SU-DHL-6 (cell line): ENCODE measurements around the gene ROR1.
"Not testable (repeated sequence)": the region's sequence is repeated elsewhere in the genome, so short reads cannot be mapped to it uniquely, and the experiment has no call there.

Source experiments
- H2AFZ ChIP-seq: fragments of 200-600 bp; sonication (generic); 2 replicates; pipeline ENCODE4 v1.6.1; 2014; ENCODE audit warnings: low read depth, mild to moderate bottlenecking, moderate library complexity, mixed read lengths, antibody characterized with exemption, low read length; ENCODE audit not compliant: severe bottlenecking
- H3F3A ChIP-seq: fragments of 200-600 bp; shearing (Covaris generic); 2 replicates; pipeline ENCODE4 v1.6.0; 2016; ENCODE audit warnings: antibody characterized with exemption, mild to moderate bottlenecking; ENCODE audit not compliant: insufficient read depth
- H3K27ac ChIP-seq: fragments of 200-600 bp; sonication (generic); 2 replicates; pipeline ENCODE4 v1.5.1; 2016; ENCODE audit warnings: low read depth, mild to moderate bottlenecking, low read length, moderate library complexity, mixed read lengths
- H3K27me3 ChIP-seq: fragments of 200-600 bp; sonication (generic), shearing (Covaris generic); 2 replicates; pipeline ENCODE4 v1.6.0; 2014; ENCODE audit warnings: mild to moderate bottlenecking, low read length
- H3K36me3 ChIP-seq: fragments of 200-600 bp; sonication (generic); 2 replicates; pipeline ENCODE4 v1.6.1; 2014; ENCODE audit warnings: mild to moderate bottlenecking, low read length, mixed read lengths
- H3K4me2 ChIP-seq: fragments of 300-600, 200-600 bp; shearing (Covaris generic), sonication (generic); 2 replicates; pipeline ENCODE4 v1.6.0; 2014; ENCODE audit warnings: low read length, low read depth, mild to moderate bottlenecking; ENCODE audit not compliant: poor library complexity, severe bottlenecking
- H3K4me3 ChIP-seq: fragments of 200-600 bp; sonication (generic); 2 replicates; pipeline ENCODE4 v1.5.1; 2014; ENCODE audit warnings: antibody characterized with exemption, low read length, mild to moderate bottlenecking, mixed read lengths; ENCODE audit not compliant: insufficient read depth, poor library complexity, severe bottlenecking
- H3K79me2 ChIP-seq: fragments of 200-600 bp; sonication (generic); 2 replicates; pipeline ENCODE4 v1.6.1; 2014; ENCODE audit warnings: mild to moderate bottlenecking, low read length, moderate library complexity; ENCODE audit not compliant: insufficient read depth
- H3K9ac ChIP-seq: fragments of 200-600 bp; sonication (generic); 2 replicates; pipeline ENCODE4 v1.7.0; 2014; ENCODE audit warnings: mild to moderate bottlenecking, low read length
- H3K9me2 ChIP-seq: fragments of 200-600 bp; sonication (generic); replicated peaks from 2 replicates; pipeline ENCODE4 v1.6.1; 2014; ENCODE audit warnings: low read length; ENCODE audit not compliant: insufficient read depth
- H3K9me3 ChIP-seq: fragments of 200-600 bp; sonication (generic); 2 replicates; pipeline ENCODE4 v1.6.1; 2014; ENCODE audit warnings: low read length, mixed read lengths; ENCODE audit not compliant: insufficient read depth
- H4K20me1 ChIP-seq: fragments of 200-600 bp; sonication (generic); 2 replicates; pipeline ENCODE4 v1.6.1; 2014; ENCODE audit warnings: low read depth, mild to moderate bottlenecking, antibody characterized with exemption, low read length, moderate library complexity, mixed read lengths
- EZH2phosphoT487 ChIP-seq: fragments of 200-600 bp; sonication (generic), shearing (Covaris generic); conservative IDR thresholded peaks from 2 replicates; pipeline ENCODE4 v1.6.1; 2018; ENCODE audit warnings: mild to moderate bottlenecking, antibody characterized with exemption, low read length, moderate library complexity, mixed read lengths
- TF ChIP-seq, protein P1 (sequence below): fragments of 200-600 bp; sonication (generic); IDR thresholded peaks from one replicate; pipeline ENCODE4 v1.5.1; 2017; ENCODE audit warnings: antibody characterized with exemption, mild to moderate bottlenecking, low read length, moderate library complexity; ENCODE audit not compliant: insufficient read depth, poor library complexity, severe bottlenecking

Gene ROR1

DNA sequence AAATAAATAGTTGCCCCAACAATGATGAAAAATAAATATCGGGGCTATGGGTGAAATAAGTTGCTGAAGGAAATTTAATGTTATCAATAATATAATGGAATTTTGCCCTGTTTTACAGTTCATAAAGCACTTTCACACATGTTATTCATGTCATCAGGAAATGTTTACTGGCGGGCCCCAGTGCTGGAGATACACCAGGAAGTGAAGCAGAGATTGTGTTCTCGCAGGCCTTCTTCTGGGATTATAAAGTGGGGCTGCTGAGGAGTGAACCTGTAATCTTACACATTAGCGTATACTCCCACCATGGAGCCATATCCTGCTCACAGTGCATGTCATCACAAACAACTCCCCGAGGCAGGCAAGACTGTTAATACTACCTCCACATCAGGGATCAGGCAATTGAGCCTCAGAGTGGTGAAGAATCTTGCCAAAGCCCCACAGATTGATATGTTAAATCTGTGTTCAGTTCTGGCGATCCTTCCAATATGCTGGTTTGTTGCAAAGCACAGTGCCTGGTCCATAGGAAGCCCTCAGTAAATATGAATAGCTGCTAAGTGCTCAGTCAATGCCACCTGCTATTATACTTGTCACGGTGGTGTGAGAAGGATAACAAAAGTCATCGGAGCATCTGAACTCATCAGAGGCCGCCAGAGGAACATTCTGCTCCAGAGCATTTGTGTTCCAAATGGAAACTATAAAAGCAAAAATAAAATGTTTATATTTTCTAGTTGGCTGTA, 325.2 kb downstream of the ROR1 start:
- Histone ChIP-seq H3K36me3 (no peaks in the 10 kb centered on the region), H3K27ac (no peak overlapping the region), H3K9me3 (no peaks in the 10 kb centered on the region), H3K79me2 (no peaks in the 10 kb centered on the region), H3K9me2 (no peaks in the 10 kb centered on the region), H3F3A (no peaks in the 10 kb centered on the region), H4K20me1 (no peaks in the 10 kb centered on the region), H3K4me2 (no peak overlapping the region), H3K27me3 (no peaks in the 10 kb centered on the region), H3K4me3 (no peak overlapping the region), H2AFZ (no peak overlapping the region), H3K9ac (no peak overlapping the region)
- TF ChIP-seq, protein P1, sequence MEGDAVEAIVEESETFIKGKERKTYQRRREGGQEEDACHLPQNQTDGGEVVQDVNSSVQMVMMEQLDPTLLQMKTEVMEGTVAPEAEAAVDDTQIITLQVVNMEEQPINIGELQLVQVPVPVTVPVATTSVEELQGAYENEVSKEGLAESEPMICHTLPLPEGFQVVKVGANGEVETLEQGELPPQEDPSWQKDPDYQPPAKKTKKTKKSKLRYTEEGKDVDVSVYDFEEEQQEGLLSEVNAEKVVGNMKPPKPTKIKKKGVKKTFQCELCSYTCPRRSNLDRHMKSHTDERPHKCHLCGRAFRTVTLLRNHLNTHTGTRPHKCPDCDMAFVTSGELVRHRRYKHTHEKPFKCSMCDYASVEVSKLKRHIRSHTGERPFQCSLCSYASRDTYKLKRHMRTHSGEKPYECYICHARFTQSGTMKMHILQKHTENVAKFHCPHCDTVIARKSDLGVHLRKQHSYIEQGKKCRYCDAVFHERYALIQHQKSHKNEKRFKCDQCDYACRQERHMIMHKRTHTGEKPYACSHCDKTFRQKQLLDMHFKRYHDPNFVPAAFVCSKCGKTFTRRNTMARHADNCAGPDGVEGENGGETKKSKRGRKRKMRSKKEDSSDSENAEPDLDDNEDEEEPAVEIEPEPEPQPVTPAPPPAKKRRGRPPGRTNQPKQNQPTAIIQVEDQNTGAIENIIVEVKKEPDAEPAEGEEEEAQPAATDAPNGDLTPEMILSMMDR: no peak

DNA sequence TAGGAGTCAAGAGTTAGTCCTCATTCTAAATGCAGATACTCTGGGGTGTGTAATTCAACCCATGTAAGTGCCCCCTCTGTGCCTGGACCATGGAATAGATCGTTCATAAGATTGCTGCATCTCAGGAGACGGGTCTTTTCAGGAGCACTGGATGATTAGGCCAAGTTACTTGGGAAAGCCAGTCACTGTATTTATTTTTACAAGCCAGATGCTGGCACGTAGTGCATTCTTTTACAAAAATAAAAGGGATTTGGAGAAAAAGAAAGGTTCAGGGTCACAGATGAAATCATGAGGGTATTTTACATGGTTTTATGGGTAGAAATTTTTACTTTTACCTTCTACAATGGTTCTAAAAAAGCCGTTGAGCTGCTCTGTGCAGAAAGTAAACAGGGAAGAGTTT, 327.0 kb downstream of the ROR1 start:
- H3F3A ChIP-seq: no peaks in the 10 kb centered on the region
- no peaks in the 10 kb centered on the region for H3K9me2 ChIP-seq
- TF ChIP-seq, protein P1: no peak
- TF ChIP-seq EZH2phosphoT487: no peak
- no peak overlapping the region for H3K4me3 ChIP-seq
- H3K36me3 ChIP-seq: no peaks in the 10 kb centered on the region
- H3K4me2 ChIP-seq: no peak overlapping the region
- H3K27me3 ChIP-seq: no peaks in the 10 kb centered on the region
- H3K9ac ChIP-seq: no peak overlapping the region
- no peaks in the 10 kb centered on the region for H3K9me3 ChIP-seq
- no peak overlapping the region for H3K27ac ChIP-seq
- H3K79me2 ChIP-seq: no peaks in the 10 kb centered on the region
- no peaks in the 10 kb centered on the region for H4K20me1 ChIP-seq
- H2AFZ ChIP-seq: no peak overlapping the region

DNA sequence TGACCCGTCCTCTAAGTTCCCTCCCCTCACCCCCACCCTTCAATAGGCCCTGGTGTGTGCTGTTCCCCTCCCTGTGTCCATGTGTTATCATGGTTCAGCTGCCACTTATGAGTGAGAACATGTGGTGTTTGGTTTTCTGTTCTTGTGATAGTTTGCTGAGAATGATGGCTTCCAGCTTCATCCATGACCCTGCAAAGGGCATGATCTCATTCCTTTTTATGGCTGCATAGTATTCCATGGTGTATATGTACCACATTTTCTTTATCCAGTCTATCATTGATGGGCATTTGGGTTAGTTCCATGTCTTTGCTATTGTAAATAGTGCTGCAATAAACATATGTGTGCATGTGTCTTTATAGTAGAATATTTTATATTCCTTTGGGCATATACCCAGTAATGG, 330.8 kb downstream of the ROR1 start:
- H3K4me3 ChIP-seq, H3K79me2 ChIP-seq, H3K9ac ChIP-seq, H3K9me2 ChIP-seq, H2AFZ ChIP-seq, H3K4me2 ChIP-seq, H3K27ac ChIP-seq, H3F3A ChIP-seq, H3K36me3 ChIP-seq, H3K9me3 ChIP-seq, H3K27me3 ChIP-seq, H4K20me1 ChIP-seq: not testable (repeated sequence)

DNA sequence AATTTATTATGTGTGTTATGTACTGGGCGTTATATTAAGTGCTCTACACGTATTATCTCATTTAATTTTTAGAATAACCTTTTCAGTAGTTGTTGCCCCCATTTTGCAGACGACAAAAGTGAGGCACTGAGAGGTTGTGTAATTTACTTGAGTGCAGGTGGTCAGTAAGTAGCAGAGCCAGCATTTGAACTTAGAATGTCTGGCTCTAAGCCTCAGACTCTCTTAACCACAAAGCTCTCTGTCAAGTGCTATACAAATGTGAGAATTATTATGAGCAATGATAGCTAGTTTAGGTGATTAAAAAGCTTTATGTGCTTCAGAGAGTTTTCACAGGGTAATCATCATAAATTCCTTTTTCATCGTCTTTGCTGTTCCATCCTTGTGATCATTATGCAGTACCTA, 333.3 kb downstream of the ROR1 start:
- Histone ChIP-seq H3K9ac (no peak overlapping the region), H2AFZ (no peak overlapping the region), H3K79me2 (no peaks in the 10 kb centered on the region), H3K4me3 (no peak overlapping the region), H3K4me2 (no peak overlapping the region), H3K9me3 (no peaks in the 10 kb centered on the region), H3K9me2 (no peaks in the 10 kb centered on the region), H3K27me3 (no peaks in the 10 kb centered on the region), H3K27ac (no peak overlapping the region), H3K36me3 (no peaks in the 10 kb centered on the region), H3F3A (no peaks in the 10 kb centered on the region), H4K20me1 (no peaks in the 10 kb centered on the region)
- TF ChIP-seq, protein P1: no peak
- TF ChIP-seq EZH2phosphoT487: no peak
